Prostate gland (tissue), 2 donors: ENCODE results near the gene SEZ6.

Experiments
- POLR2A ChIP-seq: fragments of 450-650 bp; IDR thresholded peaks from one replicate; pipeline ENCODE4 v1.6.1; 2016; ENCODE audit warnings: antibody characterized with exemption, mild to moderate bottlenecking
- POLR2AphosphoS5 ChIP-seq: sonication (generic); formaldehyde crosslinking; IDR thresholded peaks from one replicate; pipeline ENCODE4 v1.6.1; 2017; ENCODE audit warnings: antibody characterized with exemption
- TF ChIP-seq, protein P1 (sequence below), 4 experiments: fragments of 200-600 bp in 2 of 4; fragments of 450-650 bp in 2 of 4; sonication (generic) in 2 of 4; IDR thresholded peaks; 1 replicate in 3 of 4; 2 replicates in 1 of 4; pipeline ENCODE4 v1.5.1; 2016 to 2019; ENCODE audit warnings: antibody characterized with exemption in 4 of 4, mild to moderate bottlenecking in 2 of 4, moderate library complexity in 2 of 4

DNA sequence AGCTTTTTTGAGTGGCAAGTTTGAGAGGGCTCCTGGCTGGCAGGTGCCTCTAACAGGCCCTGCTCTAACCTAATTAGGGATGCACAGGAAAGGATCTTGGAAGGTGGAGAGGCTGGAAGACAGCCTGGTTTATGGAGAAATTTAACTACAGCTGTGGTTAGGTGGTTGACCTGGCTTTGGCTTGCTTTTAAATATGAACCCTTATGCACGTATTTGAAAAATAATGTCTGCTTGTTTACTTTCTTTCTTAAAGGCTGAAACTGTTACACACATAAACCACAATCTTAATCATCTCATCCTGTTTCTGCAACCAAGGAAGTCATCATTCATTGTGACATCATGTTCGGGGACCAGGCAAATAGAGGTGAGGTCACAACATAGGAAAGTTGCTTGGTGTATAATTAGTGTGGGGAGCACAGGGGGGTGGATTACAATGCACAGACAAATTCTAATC, 79.9 kb downstream of the SEZ6 start:
- TF ChIP-seq POLR2A = no peak
- TF ChIP-seq, protein P1, sequence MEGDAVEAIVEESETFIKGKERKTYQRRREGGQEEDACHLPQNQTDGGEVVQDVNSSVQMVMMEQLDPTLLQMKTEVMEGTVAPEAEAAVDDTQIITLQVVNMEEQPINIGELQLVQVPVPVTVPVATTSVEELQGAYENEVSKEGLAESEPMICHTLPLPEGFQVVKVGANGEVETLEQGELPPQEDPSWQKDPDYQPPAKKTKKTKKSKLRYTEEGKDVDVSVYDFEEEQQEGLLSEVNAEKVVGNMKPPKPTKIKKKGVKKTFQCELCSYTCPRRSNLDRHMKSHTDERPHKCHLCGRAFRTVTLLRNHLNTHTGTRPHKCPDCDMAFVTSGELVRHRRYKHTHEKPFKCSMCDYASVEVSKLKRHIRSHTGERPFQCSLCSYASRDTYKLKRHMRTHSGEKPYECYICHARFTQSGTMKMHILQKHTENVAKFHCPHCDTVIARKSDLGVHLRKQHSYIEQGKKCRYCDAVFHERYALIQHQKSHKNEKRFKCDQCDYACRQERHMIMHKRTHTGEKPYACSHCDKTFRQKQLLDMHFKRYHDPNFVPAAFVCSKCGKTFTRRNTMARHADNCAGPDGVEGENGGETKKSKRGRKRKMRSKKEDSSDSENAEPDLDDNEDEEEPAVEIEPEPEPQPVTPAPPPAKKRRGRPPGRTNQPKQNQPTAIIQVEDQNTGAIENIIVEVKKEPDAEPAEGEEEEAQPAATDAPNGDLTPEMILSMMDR (IDR thresholded peaks at IDR 0.05) = no peak
- TF ChIP-seq POLR2AphosphoS5 = peak; percentile 70
